T-helper 1 cell treated with Interleukin-12 subunit alpha and Interleukin-12 subunit beta and Interleukin-4 antibody, amounts not matched to agents 30 μg/mL and 1 μg/mL, for 36 hours (primary cell): ENCODE measurements around the gene SLC38A5.
"Not testable (repeated sequence)": the region's sequence is repeated elsewhere in the genome, so short reads cannot be mapped to it uniquely, and the experiment has no call there.

Experiments used
- H3K27ac Mint-ChIP-seq: one replicate; pipeline ENCODE4 v1.8.0; 2021; ENCODE audit warnings: mild to moderate bottlenecking, mixed read lengths
- H3K27me3 Mint-ChIP-seq: one replicate; pipeline ENCODE4 v1.8.0; 2021; ENCODE audit warnings: low read depth, mixed read lengths
- H3K36me3 Mint-ChIP-seq: one replicate; pipeline ENCODE4 v1.8.0; 2021; ENCODE audit warnings: low read depth, mixed read lengths
- H3K4me1 Mint-ChIP-seq: one replicate; pipeline ENCODE4 v1.8.0; 2021; ENCODE audit warnings: low read depth, mixed read lengths
- H3K4me3 Mint-ChIP-seq: one replicate; pipeline ENCODE4 v1.8.0; 2021; ENCODE audit warnings: mild to moderate bottlenecking, moderate library complexity, mixed read lengths
- H3K9me3 Mint-ChIP-seq: one replicate; pipeline ENCODE4 v1.8.0; 2021; ENCODE audit warnings: mixed read lengths

Gene SLC38A5

GRCh38 chrX:48427027-48427716 lies 42.9 kb downstream of the SLC38A5 start:
- H3K4me3 Mint-ChIP-seq, H3K27me3 Mint-ChIP-seq, H3K27ac Mint-ChIP-seq, H3K9me3 Mint-ChIP-seq, H3K4me1 Mint-ChIP-seq, H3K36me3 Mint-ChIP-seq: not testable (repeated sequence)

- H3K27me3 Mint-ChIP-seq, H3K4me3 Mint-ChIP-seq, H3K36me3 Mint-ChIP-seq, H3K27ac Mint-ChIP-seq, H3K4me1 Mint-ChIP-seq, H3K9me3 Mint-ChIP-seq: not testable (repeated sequence)
Measured at GRCh38 chrX:48411860-48412259, 58.2 kb downstream of the SLC38A5 start, which contains the start of gene SSX4B. Gene SSX4B (minus strand): TSS chrX:48411960. CDS start chrX:48411372, 588 bp downstream.
